AG10803 (cell line): ENCODE data around the gene MAD2L2.

Experiments
- DNase-seq: peaks from one replicate; pipeline ENCODE4 v3.0.0; 2010; ENCODE audit warnings: low read depth
- H3K4me3 ChIP-seq: 2 replicates; pipeline ENCODE4 v1.5.1; 2011; ENCODE audit warnings: mild to moderate bottlenecking, low read length, control low read depth
- CTCF ChIP-seq: conservative IDR thresholded peaks from 2 replicates; pipeline ENCODE4 v1.5.1; 2011; ENCODE audit warnings: mild to moderate bottlenecking, low read length, control low read depth, inconsistent platforms

MAD2L2 gene

GRCh38 chr1:11690397-11691301 is 9.7 kb upstream of the MAD2L2 start:
- no peak for TF ChIP-seq CTCF
- H3K4me3 ChIP-seq: no peak overlapping the region
- no peak for DNase-seq

DNA sequence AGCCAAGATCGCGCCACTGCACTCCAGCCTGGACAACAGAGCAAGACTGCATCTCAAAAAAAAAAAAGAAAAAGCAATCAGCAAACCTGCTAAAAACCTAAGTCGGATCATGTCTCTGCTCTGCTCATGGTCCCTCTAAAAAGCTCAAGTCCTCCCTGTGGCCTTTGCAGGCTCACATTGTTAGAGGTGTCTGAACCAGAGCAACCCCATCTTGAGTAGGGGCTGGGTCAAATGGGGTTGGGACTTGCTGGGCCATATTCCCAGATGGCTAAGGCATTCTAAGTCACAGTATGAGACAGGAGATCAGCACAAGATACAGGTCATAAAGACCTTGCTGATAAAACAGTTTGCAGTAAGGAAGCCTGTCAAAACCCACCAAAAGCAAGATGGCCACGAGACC is 7.6 kb upstream of the MAD2L2 start:
- DNase-seq: no peak
- H3K4me3 ChIP-seq: no peak overlapping the region
- no peak for TF ChIP-seq CTCF

DNA sequence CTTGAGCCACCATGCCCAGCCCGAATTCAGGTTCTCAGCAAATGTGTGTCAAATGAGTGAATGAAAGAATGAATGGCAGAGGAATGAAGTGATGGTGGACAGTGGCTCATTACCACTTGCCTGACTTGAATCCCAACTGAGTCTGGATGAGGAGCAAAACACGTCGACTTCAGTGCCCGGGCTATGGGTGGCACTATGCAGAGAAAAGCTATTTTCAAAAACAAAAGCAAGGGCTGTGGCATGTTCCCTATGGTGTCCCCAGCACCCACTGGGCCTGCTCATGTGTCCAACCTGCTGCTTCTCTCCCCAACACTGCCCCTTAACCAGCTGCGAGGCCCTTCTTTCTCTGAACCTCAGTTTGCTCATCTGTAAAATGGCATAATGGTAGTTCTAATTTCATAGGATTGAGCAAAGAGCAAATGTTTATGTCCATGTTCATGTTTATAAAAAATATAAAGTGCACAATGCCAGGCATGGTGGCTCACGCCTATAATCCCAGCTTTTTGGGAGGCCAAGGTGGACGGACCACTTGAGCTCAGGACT is 4.3 kb upstream of the MAD2L2 start:
- H3K4me3 ChIP-seq: no peak overlapping the region
- DNase-seq: no peak
- no peak for TF ChIP-seq CTCF

GRCh38 chr1:11684070-11684469 is 3.1 kb upstream of the MAD2L2 start:
- TF ChIP-seq CTCF: no peak
- no peak overlapping the region for H3K4me3 ChIP-seq
- no peak for DNase-seq

DNA sequence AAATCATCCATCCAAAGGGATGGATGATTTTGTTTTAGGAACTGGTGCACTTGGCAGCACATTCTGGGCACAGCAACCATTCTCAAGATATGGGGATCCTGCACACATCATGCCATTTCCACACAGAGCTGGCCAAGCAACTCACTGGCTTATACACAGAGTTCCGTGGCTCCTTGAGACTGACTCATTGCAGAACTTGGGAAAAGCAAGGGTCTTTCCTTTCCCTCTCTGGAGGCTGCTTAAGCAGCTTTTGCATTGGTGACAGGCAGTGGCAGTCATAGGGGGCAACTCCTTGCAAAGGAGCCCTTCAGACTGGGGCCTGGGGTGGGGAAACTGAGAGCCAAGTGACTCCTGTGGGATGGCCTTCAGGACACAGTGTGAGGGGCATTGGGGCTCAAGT is 1.9 kb upstream of the MAD2L2 start:
- H3K4me3 ChIP-seq: no peak overlapping the region
- no peak for DNase-seq
- TF ChIP-seq CTCF: no peak

DNA sequence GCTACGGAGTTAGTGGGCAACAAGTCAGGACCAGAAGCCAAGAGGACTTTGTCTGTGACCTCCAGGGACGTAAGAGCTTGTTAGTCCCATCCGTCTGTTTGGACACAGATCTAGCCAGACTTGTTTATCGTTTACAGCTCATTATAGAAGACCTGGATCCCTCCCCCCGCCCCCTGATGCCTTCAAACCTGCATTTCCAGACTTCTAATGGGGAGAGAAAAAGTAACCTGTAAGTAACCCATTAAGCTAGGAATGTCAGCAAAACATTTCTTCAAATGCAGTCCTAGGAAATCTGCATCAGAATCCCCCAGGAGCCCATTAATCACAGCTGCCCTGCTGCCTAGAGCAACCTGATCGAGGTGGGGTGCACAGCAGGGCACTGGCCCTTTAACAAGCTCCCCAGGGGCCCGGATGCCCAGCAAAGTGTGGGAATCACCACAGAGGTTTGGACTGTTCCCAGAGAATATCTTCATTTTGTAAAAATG is 1.4 kb upstream of the MAD2L2 start:
- DNase-seq: no peak
- H3K4me3 ChIP-seq: no peak overlapping the region
- TF ChIP-seq CTCF: no peak
